Head of caudate nucleus (tissue), 42 donors: ENCODE measurements around the gene NEK10.
"Not testable (repeated sequence)": the region's sequence is repeated elsewhere in the genome, so short reads cannot be mapped to it uniquely, and the experiment has no call there.

Experiments
- DNase-seq, 42 donors: peaks; one replicate each; pipeline versions ENCODE4 v3.0.0 to v3.0.0-alpha.2; 2020 to 2021; ENCODE audit warnings: mixed read lengths in 7 of 42
- intact Hi-C: fragments of 100-400 bp; cut with DNase I; formaldehyde crosslinking; loops from one replicate; pipeline ENCODE4 v1.15.0; 2022

Gene NEK10

GRCh38 chr3:27323087-27323570 lies 46.1 kb downstream of the NEK10 start:
- intact Hi-C loops = no loop called here
- DNase-seq = no peak

GRCh38 chr3:27322634-27323033 lies 46.5 kb downstream of the NEK10 start:
- intact Hi-C loops = no loop called here
- no peak for DNase-seq

- intact Hi-C loops = loop anchor here (10.0 kb wide), 1 partner anchor 365 kb away; no protein-coding TSS in a partner anchor
- no peak for DNase-seq
These were observed 49.2 kb downstream of the NEK10 start for GRCh38 chr3:27319847-27320526.

GRCh38 chr3:27319304-27319703 lies 49.9 kb downstream of the NEK10 start:
- no peak for DNase-seq
- intact Hi-C loops = loop anchor here (10.0 kb wide), 1 partner anchor 365 kb away; no protein-coding TSS in a partner anchor

- intact Hi-C loops = loop anchor here (10.0 kb wide), 1 partner anchor 368 kb away; no protein-coding TSS in a partner anchor
- DNase-seq = no peak
These were observed 52.1 kb downstream of the NEK10 start for GRCh38 chr3:27317096-27317495.

GRCh38 chr3:27315003-27315402 lies 54.2 kb downstream of the NEK10 start:
- intact Hi-C loops = loop anchor here (10.0 kb wide), 1 partner anchor 370 kb away; no protein-coding TSS in a partner anchor
- no peak for DNase-seq

GRCh38 chr3:27312044-27312668 lies 57.0 kb downstream of the NEK10 start:
- DNase-seq = peak in 4 of 42 donors; percentile 4 to 44 (median 21)
- intact Hi-C loops = loop anchor here (10.0 kb wide), 1 partner anchor 373 kb away; no protein-coding TSS in a partner anchor

- intact Hi-C loops = loop anchor here (10.0 kb wide), 1 partner anchor 373 kb away; no protein-coding TSS in a partner anchor
- DNase-seq = no peak
These were observed 57.8 kb downstream of the NEK10 start for GRCh38 chr3:27311400-27311799.

GRCh38 chr3:27310688-27311087 lies 58.5 kb downstream of the NEK10 start:
- intact Hi-C loops = loop anchor here (10.0 kb wide), 1 partner anchor 374 kb away; no protein-coding TSS in a partner anchor
- DNase-seq = no peak

- intact Hi-C loops = no loop called here
These were observed 61.6 kb downstream of the NEK10 start for GRCh38 chr3:27307566-27307965.

GRCh38 chr3:27302891-27303290 lies 66.3 kb downstream of the NEK10 start:
- DNase-seq = no peak
- intact Hi-C loops = no loop called here

More at GRCh38 chr3:27307566-27307965, 61.6 kb downstream of the NEK10 start:
- DNase-seq = no peak

- DNase-seq, intact Hi-C loops: not testable (repeated sequence)
These were observed 70.2 kb downstream of the NEK10 start for GRCh38 chr3:27298981-27299380.

- no peak for DNase-seq
- intact Hi-C loops = no loop called here
These were observed 75.2 kb downstream of the NEK10 start for GRCh38 chr3:27293939-27294338.

GRCh38 chr3:27290760-27291159 lies 78.4 kb downstream of the NEK10 start:
- no peak for DNase-seq
- intact Hi-C loops = no loop called here

- intact Hi-C loops = no loop called here
- DNase-seq = no peak
These were observed 79.3 kb downstream of the NEK10 start for GRCh38 chr3:27289769-27290413.

- DNase-seq = no peak
- intact Hi-C loops = no loop called here
These were observed 82.1 kb downstream of the NEK10 start for GRCh38 chr3:27287052-27287451.

GRCh38 chr3:27286467-27286866 lies 82.7 kb downstream of the NEK10 start:
- DNase-seq, intact Hi-C loops: not testable (repeated sequence)

GRCh38 chr3:27285668-27286067 lies 83.5 kb downstream of the NEK10 start:
- no peak for DNase-seq
- intact Hi-C loops = no loop called here

GRCh38 chr3:27281671-27282150 lies 87.5 kb downstream of the NEK10 start:
- DNase-seq = no peak
- intact Hi-C loops = no loop called here
